NCI-H2107 treated with DMSO at 0.1 percent for 48 hours (cell line): ENCODE results near the gene LAMA2.

ENCODE experiments used
- DNase-seq: peaks from one replicate; lab custom pipeline; 2025; ENCODE audit not compliant: unreplicated experiment; lab: John Stamatoyannopoulos, UW

The LAMA2 gene

GRCh38 chr6:129297592-129297991, 414.7 kb downstream of the LAMA2 start:
- no peak for DNase-seq

GRCh38 chr6:129302671-129303070, 419.7 kb downstream of the LAMA2 start:
- DNase-seq, result no peak

GRCh38 chr6:129306826-129307225, 423.9 kb downstream of the LAMA2 start:
- DNase-seq, result no peak

GRCh38 chr6:129307845-129308244, 424.9 kb downstream of the LAMA2 start:
- DNase-seq, result no peak

GRCh38 chr6:129309154-129309553, 426.2 kb downstream of the LAMA2 start:
- DNase-seq, result no peak

- no peak for DNase-seq
Observed at GRCh38 chr6:129312880-129313279, 429.9 kb downstream of the LAMA2 start.

- no peak for DNase-seq
Observed at GRCh38 chr6:129314575-129314974, 431.6 kb downstream of the LAMA2 start.

- DNase-seq, result no peak
Observed at GRCh38 chr6:129317931-129318820, 435.2 kb downstream of the LAMA2 start.

GRCh38 chr6:129320892-129321291, 438.0 kb downstream of the LAMA2 start:
- no peak for DNase-seq

- no peak for DNase-seq
Observed at GRCh38 chr6:129321303-129321702, 438.4 kb downstream of the LAMA2 start.

GRCh38 chr6:129324345-129324744, 441.4 kb downstream of the LAMA2 start:
- no peak for DNase-seq

GRCh38 chr6:129329678-129330077, 446.7 kb downstream of the LAMA2 start:
- no peak for DNase-seq

GRCh38 chr6:129331450-129332138, 448.7 kb downstream of the LAMA2 start:
- no peak for DNase-seq

- DNase-seq, result no peak
Observed at GRCh38 chr6:129335792-129336191, 452.9 kb downstream of the LAMA2 start.

- DNase-seq, result no peak
Observed at GRCh38 chr6:129338683-129339082, 455.7 kb downstream of the LAMA2 start.

GRCh38 chr6:129340983-129341382, 458.0 kb downstream of the LAMA2 start:
- DNase-seq, result no peak

GRCh38 chr6:129342243-129342642, 459.3 kb downstream of the LAMA2 start:
- DNase-seq, result no peak

GRCh38 chr6:129342796-129343195, 459.9 kb downstream of the LAMA2 start:
- DNase-seq, result peak; percentile 11

GRCh38 chr6:129344379-129344778, 461.4 kb downstream of the LAMA2 start:
- no peak for DNase-seq

GRCh38 chr6:129345890-129346289, 463.0 kb downstream of the LAMA2 start:
- DNase-seq, result no peak

- DNase-seq, result no peak
Observed at GRCh38 chr6:129346964-129347363, 464.0 kb downstream of the LAMA2 start.

GRCh38 chr6:129350278-129350677, 467.3 kb downstream of the LAMA2 start:
- DNase-seq, result no peak
